Activated CD4-positive, alpha-beta T cell treated with anti-CD3 and anti-CD28 coated beads, Interleukin-2, amount 50 U/mL, for 16 hours (primary cell): ENCODE data around the gene UCK1.
"Not testable (repeated sequence)": the region's sequence is repeated elsewhere in the genome, so short reads cannot be mapped to it uniquely, and the experiment has no call there.

Source experiments
- DNase-seq: peaks from one replicate; pipeline ENCODE4 v3.0.0-alpha.2; 2020

UCK1 gene

GRCh38 chr9:131554087-131554842 is 23.2 kb upstream of the UCK1 start:
- no peak for DNase-seq

DNA sequence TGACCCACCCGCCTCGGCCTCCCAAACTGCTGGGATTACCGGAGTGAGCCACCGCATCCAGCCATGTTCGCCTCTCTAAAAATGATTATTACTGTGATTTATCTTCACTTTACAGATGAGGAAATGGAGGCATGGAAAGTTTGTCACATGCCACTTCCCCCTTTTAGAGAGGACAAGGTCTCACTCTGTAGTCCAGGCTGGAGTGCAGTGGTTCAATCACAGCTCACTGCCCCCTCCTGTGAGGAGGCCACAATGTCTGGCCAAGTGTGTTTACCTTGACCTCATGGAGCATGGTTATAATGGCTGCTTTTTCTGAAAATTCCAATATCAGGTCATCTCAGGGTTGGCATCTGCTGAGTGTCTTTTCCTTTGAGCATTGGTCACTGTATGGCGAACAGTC is 21.0 kb upstream of the UCK1 start:
- no peak for DNase-seq

DNA sequence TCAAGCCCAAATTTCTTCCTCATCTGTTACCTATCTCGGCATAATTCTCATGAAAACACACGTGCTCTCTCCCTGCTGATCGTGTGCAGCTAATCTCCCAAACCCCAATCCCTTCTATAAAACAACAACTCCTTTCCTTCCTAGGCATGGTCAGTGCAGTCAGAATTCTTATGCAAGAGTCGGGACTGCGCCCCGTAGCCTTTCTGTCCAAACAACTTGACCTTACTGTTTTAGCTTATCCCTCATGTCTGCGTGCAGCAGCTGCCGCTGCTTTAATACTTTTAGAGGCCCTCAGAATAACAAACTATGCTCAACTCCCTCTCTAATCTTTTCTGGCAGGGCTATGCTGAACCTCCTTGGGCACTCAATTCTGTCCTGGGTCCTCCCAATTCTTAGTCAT is 19.4 kb upstream of the UCK1 start:
- not testable (repeated sequence) for DNase-seq

GRCh38 chr9:131549186-131549585 is 18.1 kb upstream of the UCK1 start:
- DNase-seq, result not testable (repeated sequence)

DNA sequence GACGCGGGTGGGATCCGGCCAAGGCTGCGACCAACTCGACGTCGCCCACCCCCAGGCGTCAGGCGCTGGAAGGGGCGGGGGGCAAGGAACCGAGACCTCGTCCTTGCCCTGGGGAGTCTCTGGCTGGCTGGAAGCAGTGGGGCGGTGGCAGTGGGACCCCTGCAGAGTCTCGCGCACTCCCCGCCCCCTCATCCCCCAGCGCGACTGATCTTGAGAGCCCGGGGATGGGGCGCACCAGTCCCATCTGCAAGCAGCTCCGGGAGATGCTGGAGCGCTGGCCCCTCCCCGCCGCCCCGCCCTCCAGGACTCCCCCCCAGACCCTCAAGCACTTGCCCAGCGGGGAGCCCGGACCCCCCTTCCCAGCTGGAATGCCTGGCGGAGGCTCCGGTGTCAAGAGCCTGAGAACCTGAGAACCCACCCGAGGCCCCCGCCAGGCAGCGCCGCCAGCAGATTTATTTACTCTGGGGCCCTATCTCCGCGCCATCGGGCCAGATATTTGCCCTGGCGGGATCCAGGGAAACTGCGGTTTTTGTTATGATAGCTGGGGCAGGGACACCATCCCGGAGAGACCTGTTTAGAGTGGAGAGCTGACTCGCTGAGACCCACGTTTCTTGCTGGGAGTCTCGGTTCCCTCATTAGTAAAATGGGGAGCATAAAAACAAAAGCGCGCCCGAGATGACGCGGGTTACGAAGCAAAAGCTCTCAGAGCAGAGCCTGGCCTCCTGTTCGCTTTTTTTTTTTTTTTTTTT is 15.4 kb upstream of the UCK1 start:
- DNase-seq, result no peak

- DNase-seq, result no peak
These were observed 14.8 kb upstream of the UCK1 start for GRCh38 chr9:131545786-131546335.

- no peak for DNase-seq
These were observed 14.1 kb upstream of the UCK1 start, which contains the start of gene PRRT1B for GRCh38 chr9:131545003-131545785. Gene PRRT1B, plus strand, starts transcription at chr9:131545523. Its CDS starts 93 bp downstream, at chr9:131545616.

- DNase-seq, result no peak
These were observed 12.1 kb upstream of the UCK1 start for GRCh38 chr9:131543141-131543540.

DNA sequence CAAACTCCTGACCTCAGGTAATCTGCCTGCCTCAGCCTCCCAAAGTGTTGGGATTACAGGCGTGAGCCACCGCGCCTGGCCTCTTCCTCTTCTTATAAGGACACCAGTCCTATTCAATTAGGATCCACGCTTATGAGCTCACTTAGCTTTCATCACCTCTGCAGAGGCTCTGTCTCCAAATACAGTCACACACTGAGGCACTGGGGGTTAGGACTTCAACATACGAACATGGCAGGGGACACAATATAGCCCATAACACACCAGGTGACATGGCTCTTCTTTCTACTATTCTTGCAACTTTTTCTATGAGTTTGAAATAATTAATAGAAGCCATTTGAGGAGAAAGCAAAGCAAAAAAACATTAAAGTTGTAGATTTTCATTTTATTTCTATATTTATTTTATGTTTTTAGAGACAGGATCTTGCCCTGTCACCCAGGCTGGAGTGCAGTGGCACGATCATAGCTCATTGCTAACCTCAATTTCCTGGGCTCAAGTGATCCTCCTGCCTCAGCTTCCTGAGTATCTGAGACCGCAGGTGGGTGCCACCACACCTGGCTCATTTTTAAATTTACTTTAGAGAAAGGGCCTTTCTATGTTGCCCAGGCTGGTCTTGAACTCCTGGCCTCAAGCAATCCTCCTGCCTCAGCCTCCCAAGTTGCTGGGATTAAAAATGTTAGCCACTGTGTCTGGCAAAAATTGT is 8.3 kb upstream of the UCK1 start:
- DNase-seq, result no peak

DNA sequence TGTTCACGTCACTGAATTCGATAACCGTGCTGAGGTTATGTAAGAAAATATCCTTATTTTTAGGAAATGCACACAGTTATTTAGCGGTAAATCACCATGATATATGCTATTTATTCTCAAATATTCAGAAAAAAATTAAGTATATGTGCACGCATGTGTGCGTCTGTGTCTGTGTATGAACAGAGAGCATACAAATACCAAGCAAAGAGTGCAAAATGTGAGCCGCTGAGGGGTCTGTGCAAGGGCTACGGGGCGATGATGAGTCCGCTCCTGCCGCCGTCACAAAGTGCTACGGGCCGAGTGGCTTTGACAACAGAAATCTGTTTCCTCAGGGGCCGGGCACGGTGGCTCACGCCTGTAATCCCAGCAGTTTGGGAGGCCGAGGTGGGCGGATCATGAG is 6.9 kb upstream of the UCK1 start:
- no peak for DNase-seq

- DNase-seq, result no peak
These were observed 3.7 kb upstream of the UCK1 start for GRCh38 chr9:131534721-131535237.

DNA sequence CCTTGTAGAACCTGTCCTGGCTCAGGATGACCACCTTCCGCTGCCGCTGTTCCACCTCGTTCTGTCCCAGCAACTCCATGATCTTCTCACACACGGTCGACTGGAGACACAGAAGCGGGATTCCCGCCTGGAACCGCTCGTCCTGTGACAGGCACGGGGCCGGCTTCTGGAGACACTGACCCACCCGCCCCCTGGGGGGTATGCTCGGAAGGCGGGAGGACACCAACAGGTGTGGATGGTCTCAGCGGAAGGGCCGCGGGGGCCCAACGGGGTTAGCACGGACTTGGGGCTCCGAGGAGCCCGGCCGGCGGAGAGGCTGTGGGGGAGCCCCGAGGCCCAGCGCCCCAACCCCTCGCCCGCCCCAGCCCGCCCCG is 530 bp downstream of the UCK1 start:
- no peak for DNase-seq

DNA sequence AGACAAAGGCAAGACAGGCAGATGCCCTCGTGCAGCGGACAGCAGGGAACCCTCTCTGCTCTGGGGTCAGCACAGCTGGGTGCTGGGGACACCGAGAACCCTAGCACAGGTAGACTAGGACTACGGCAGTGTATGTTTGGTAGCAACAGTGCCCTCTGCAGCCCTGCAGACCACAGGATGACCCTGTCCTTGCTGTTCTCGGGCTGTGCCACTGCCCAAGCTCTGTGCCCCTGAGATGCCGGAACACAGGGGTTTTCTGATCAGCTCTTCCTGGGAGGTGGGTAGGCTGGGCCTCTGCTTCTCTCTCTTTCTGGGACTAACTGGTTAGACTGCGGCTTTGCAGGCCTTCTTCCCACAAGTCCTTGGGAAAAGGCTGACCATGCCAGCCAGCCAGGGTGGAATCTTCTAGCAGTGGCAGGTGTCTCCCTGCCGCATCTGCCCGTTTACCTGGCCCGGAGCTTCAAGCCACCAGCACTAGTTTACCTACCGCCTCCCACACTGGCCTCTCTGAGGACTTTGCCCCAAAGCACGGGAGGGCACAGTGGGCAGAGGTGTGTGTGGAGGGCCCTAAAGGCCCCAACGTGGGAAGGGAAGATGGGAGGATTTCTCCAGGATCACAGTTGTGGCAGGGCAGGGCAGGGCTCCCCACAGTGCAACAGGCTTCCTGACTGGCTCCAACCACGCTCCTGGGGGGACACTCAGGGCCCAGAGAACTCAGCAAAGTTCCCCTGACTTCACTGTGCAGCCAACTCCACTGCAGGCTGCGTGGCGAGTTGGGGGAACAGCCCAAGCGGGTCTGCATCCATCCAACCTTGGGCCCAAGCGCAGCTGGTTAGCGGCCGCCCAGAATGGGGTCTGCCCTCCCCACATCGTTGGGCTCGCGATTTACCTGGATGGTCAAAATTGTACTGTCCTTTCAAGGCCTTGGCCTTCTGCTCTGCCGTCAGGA is 1.2 kb downstream of the UCK1 start:
- DNase-seq, result no peak

GRCh38 chr9:131528886-131529505 is 2.1 kb downstream of the UCK1 start:
- DNase-seq, result no peak

DNA sequence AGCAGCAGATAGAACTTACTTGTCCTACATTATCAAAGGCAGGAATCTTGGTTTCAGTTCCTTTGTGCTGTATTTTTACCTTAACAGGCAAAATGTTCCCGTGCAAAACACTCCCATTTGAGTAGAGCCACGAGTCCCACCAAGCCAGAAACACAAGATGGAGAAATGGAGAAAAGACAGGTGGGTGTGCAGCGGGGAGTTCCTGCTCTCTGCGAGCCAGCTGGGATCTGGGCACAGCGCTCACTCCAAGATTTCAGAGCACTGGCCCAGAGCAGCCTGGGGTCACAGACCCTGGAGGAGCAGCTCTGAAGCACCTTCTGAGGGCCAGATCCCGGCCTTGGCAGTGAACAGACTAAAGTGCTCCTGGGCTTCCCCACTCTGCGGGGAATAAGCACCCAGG is 2.9 kb downstream of the UCK1 start:
- no peak for DNase-seq

DNA sequence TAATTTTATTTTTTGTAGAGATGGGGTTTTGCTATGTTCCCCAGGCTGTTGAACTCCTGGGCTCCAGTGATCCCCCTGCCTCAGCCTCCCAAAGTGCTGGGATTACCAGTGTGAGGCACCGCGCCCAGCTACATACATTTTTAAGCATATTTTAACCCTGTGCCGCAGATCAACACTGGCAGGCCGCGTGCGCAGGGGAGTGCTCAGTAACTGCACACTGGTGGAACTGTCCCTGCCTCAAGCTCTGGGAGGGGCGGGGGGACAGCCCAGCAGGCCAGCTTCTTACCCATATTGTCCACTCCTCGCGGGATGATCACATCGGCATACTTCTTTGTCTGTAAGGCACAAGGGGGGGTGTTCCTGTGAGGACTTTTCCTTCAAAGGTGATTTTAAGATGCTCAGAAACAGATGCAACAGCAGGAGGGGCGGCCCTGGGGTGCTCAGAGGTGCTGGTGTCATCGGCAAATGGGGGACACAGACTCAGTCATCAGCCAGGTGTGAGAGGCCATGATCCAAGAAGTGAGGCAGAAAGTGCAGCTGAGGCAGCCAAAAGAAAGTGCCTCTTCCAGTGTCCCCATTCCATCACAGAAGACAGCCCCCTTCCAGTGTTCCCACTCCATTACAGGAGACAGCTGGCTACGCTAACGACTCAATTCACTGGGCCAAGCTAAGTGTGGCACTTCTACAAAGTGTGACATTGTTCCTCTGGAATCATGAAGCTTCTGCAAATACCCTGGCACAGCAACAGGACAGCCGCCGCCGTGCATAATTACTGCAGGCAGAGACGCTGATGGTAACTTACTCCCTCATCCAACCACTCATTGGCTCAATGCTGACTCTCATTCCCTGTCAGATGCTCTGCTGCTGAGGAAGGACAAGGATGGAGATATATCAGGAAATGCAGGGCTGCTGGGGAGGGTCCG is 5.2 kb downstream of the UCK1 start:
- DNase-seq, result no peak

GRCh38 chr9:131524665-131525315 is 6.3 kb downstream of the UCK1 start:
- no peak for DNase-seq

GRCh38 chr9:131523451-131524435 is 7.3 kb downstream of the UCK1 start:
- no peak for DNase-seq
